ENCODE data around the gene BTAF1.
"Not testable (repeated sequence)": the region's sequence is repeated elsewhere in the genome, so short reads cannot be mapped to it uniquely, and the experiment has no call there.

DNA sequence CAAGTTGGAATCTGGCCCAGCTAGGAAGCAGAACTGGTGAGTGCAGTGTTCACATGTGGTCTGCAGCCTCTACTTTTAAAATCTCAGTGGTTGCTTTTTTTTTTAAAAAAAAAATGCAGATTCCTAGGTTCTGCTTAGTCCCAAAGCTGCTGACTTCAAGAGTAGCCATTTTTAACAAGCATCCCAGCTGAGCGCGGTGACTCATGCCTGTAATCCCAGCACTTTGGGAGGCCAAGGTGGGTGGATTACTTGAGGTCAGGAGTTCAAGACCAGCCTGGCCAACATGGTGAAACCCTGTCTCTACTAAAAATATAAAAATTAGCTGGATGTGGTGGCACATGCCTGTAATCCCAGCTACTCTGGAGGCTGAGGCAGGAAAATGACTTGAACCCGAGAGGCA lies 101.8 kb downstream of the BTAF1 start:
- not testable (repeated sequence) for TF ChIP-seq ZNF263 (CRISPR knock-in tag; IDR thresholded peaks at IDR 0.05; ENCODE audit: low read depth); CTCF (IDR thresholded peaks at IDR 0.05); ZNF138 (CRISPR knock-in tag; conservative IDR thresholded peaks at IDR 0.05); MXD4 (CRISPR knock-in tag; IDR thresholded peaks at IDR 0.05; ENCODE audit: borderline replicate concordance); ZNF423 (CRISPR knock-in tag; IDR thresholded peaks at IDR 0.05); NR3C1 (CRISPR knock-in tag; conservative IDR thresholded peaks at IDR 0.05; ENCODE audit: low read depth); NFE2L1 (CRISPR knock-in tag; IDR thresholded peaks at IDR 0.05); ATF2 (CRISPR knock-in tag; IDR thresholded peaks at IDR 0.05; ENCODE audit: borderline replicate concordance, low read depth); SMAD3 (CRISPR knock-in tag; IDR thresholded peaks at IDR 0.05; ENCODE audit: borderline replicate concordance); SMAD4 (CRISPR knock-in tag; IDR thresholded peaks at IDR 0.05)
- TF ChIP-seq, protein P1, sequence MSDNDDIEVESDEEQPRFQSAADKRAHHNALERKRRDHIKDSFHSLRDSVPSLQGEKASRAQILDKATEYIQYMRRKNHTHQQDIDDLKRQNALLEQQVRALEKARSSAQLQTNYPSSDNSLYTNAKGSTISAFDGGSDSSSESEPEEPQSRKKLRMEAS (CRISPR knock-in tag; IDR thresholded peaks at IDR 0.05), result not testable (repeated sequence)
- TF ChIP-seq, protein P2, sequence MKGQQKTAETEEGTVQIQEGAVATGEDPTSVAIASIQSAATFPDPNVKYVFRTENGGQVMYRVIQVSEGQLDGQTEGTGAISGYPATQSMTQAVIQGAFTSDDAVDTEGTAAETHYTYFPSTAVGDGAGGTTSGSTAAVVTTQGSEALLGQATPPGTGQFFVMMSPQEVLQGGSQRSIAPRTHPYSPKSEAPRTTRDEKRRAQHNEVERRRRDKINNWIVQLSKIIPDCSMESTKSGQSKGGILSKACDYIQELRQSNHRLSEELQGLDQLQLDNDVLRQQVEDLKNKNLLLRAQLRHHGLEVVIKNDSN (CRISPR knock-in tag; IDR thresholded peaks at IDR 0.05), result not testable (repeated sequence)
- TF ChIP-seq, protein P3, sequence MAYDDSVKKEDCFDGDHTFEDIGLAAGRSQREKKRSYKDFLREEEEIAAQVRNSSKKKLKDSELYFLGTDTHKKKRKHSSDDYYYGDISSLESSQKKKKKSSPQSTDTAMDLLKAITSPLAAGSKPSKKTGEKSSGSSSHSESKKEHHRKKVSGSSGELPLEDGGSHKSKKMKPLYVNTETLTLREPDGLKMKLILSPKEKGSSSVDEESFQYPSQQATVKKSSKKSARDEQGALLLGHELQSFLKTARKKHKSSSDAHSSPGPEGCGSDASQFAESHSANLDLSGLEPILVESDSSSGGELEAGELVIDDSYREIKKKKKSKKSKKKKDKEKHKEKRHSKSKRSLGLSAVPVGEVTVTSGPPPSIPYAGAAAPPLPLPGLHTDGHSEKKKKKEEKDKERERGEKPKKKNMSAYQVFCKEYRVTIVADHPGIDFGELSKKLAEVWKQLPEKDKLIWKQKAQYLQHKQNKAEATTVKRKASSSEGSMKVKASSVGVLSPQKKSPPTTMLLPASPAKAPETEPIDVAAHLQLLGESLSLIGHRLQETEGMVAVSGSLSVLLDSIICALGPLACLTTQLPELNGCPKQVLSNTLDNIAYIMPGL (CRISPR knock-in tag; IDR thresholded peaks at IDR 0.05), result not testable (repeated sequence)
